Activated naive CD8-positive, alpha-beta T cell treated with anti-CD3 and anti-CD28 coated beads, Interleukin-2, amount 50 U/mL, for 24 hours (primary cell): ENCODE measurements around the gene SPI1.
"Not testable (repeated sequence)": the region's sequence is repeated elsewhere in the genome, so short reads cannot be mapped to it uniquely, and the experiment has no call there.

Source experiments
- ATAC-seq: fragments of 150-1000 bp; cut with Tn5 transposase; one replicate; pipeline ENCODE4 v1.10.0; 2021
- DNase-seq: peaks from one replicate; pipeline ENCODE4 v3.0.0; 2021
- H3K27ac Mint-ChIP-seq: one replicate; pipeline ENCODE4 v1.8.0; 2021; ENCODE audit warnings: mild to moderate bottlenecking, mixed read lengths
- H3K27me3 Mint-ChIP-seq: one replicate; pipeline ENCODE4 v1.8.0; 2021; ENCODE audit warnings: mixed read lengths
- H3K36me3 Mint-ChIP-seq: one replicate; pipeline ENCODE4 v1.8.0; 2021; ENCODE audit warnings: low read depth, mixed read lengths
- H3K4me1 Mint-ChIP-seq: one replicate; pipeline ENCODE4 v1.8.0; 2021; ENCODE audit warnings: mixed read lengths
- H3K4me3 Mint-ChIP-seq: one replicate; pipeline ENCODE4 v1.8.0; 2021; ENCODE audit warnings: mild to moderate bottlenecking, moderate library complexity, mixed read lengths
- H3K9me3 Mint-ChIP-seq: one replicate; pipeline ENCODE4 v1.8.0; 2021; ENCODE audit warnings: mixed read lengths

The SPI1 gene

DNA sequence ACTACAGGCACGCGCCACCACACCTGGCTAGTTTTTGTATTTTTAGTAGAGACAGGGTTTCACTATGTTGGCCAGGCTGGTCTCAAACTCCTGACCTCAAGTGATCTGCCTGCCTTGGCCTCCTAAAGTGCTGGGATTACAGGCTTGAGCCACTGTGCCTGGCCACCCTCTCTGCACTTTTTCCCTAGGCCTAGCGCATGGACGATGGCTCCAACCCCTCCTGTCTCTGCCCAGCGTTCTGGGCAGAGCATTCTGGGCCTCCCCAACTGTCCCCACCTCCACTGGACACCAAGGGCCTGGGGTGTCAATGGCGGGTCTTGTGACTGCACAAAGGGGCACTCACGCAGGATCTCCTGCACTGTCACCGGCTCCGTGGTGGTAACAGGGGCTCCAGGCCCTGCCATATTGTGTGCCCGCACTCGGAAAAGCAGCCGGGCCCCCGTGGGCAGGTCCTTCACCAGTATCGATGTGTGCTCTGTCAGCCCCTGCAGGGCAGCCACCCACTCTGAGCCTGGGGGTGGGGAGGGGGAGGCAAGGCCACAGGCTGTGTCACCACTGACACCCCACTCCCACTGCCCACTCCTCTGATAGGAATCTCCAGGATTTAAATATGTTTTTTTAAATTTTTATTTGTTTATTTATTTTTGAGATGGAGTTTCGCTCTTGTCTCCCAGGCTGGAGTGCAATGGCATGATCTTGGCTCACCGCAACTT is 43.5 kb downstream of the SPI1 start:
- H3K36me3 Mint-ChIP-seq, H3K4me3 Mint-ChIP-seq, H3K4me1 Mint-ChIP-seq, ATAC-seq, H3K27me3 Mint-ChIP-seq, H3K27ac Mint-ChIP-seq, H3K9me3 Mint-ChIP-seq, DNase-seq: not testable (repeated sequence)

DNA sequence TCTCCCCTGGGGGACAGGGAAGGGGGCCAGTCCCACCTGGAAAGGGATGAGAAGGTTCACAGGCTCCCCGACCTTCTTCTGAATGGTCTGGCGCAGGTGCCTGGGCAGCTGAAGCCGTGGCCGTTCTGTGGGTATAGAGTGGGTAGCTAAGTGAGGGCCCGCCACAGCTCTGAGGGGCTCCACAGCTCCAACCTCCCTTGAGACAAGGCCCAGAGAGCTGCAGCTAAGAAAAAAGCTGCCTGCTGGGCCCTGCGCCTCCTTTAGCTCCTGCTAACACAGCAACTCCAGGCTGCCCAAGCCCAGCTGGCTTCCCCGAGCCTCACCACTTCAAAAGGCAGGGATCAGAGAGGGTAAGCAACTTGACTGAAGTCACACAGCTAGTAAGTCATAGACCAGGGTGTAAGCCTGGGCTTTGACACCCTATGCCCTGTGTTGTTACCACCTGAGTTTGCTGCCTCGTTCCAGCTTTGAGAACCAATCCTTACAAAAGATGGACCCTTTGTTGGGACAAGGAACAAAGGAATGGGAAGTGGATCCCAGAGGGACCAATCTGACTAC is 44.4 kb downstream of the SPI1 start:
- no peak overlapping the region for H3K27ac Mint-ChIP-seq
- no peak overlapping the region for H3K4me3 Mint-ChIP-seq
- H3K27me3 Mint-ChIP-seq: no peaks in the 10 kb centered on the region
- no peaks in the 10 kb centered on the region for H3K4me1 Mint-ChIP-seq
- no peak for ATAC-seq
- H3K36me3 Mint-ChIP-seq: no peaks in the 10 kb centered on the region
- DNase-seq: no peak
- no peaks in the 10 kb centered on the region for H3K9me3 Mint-ChIP-seq

DNA sequence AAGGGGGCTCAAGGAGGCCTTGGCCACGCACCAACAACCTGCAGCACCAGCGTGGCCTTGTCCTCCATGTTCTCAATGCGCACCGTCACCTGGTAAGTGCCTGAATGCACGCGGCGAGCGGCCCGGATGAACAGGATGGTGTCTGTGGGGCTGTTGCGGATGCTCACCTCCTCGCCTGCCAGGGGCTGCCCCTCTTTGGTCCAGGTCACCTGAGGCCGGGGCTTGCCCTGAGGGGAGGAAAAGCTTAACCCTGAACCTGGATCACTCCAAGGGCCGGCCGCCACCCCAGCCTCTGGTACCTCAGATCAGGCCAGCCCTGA is 44.9 kb downstream of the SPI1 start:
- Mint-ChIP-seq H3K9me3 (no peaks in the 10 kb centered on the region), H3K4me1 (no peaks in the 10 kb centered on the region), H3K4me3 (no peak overlapping the region), H3K27me3 (no peaks in the 10 kb centered on the region), H3K27ac (no peak overlapping the region), H3K36me3 (no peaks in the 10 kb centered on the region)
- DNase-seq: no peak
- no peak for ATAC-seq

DNA sequence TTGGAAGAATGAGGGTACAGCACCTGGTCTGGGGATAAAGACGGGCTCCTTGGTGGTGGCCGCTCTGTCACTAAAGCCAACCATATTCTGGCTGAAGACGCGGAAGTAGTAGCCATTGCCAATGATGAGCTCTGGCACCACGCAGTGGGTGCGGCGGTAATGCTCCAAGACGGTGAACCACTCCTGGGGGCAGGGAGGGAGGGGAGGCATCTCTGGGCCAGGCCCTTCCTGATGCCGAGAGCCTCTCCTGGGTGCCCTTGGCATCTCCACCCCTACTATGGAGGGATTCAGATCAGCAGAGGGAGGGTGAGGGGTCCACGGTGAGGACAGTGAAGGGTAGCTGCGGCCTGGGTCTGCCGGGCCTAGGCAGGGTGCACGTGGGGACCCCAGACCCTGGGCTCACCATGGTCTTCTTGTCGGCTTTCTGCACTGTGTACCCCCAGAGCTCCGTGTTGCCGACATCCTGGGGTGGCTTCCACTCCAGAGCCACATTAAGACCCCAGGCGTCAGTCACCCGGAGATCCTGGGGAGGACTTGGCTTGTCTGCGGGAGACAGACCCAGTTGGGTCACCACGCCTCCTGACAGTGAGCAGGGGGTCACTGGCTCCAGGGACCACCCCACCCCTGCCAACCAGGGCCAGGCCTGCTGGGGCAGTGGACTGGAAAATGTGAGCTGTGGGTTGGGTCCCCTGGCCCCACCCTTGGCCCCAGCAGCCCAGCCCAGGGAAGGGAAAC is 45.4 kb downstream of the SPI1 start:
- no peaks in the 10 kb centered on the region for H3K27me3 Mint-ChIP-seq
- no peak overlapping the region for H3K4me3 Mint-ChIP-seq
- H3K27ac Mint-ChIP-seq: no peak overlapping the region
- H3K36me3 Mint-ChIP-seq: peaks cover under 1% of the 10 kb centered on the region
- DNase-seq (no peak), ATAC-seq (no peak)
- no peaks in the 10 kb centered on the region for H3K9me3 Mint-ChIP-seq
- H3K4me1 Mint-ChIP-seq: no peaks in the 10 kb centered on the region

DNA sequence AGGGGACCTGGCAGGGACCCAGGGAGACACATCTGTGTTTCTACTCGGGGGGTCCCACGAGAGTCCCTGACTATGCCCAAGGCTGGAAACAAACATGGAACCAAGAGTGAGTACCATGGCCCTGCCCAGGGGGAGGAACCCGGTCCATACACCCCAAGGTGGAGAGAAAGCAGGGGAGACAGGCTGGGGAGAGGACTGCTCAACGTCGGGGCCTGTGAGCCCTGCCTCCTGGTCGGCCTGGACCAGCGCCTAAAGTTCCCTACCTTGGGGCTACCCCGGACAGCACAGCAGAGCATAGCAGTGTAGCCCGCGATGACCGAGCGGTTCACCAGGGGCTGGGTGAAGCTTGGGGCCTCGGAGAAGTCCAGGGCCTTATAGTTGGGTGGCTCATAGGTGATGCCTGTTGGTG is 46.0 kb downstream of the SPI1 start:
- Mint-ChIP-seq H3K27ac (no peak overlapping the region), H3K36me3 (peaks cover 2% of the 10 kb centered on the region), H3K9me3 (no peaks in the 10 kb centered on the region), H3K4me1 (no peaks in the 10 kb centered on the region), H3K27me3 (no peaks in the 10 kb centered on the region), H3K4me3 (no peak overlapping the region)
- DNase-seq (no peak), ATAC-seq (no peak)

DNA sequence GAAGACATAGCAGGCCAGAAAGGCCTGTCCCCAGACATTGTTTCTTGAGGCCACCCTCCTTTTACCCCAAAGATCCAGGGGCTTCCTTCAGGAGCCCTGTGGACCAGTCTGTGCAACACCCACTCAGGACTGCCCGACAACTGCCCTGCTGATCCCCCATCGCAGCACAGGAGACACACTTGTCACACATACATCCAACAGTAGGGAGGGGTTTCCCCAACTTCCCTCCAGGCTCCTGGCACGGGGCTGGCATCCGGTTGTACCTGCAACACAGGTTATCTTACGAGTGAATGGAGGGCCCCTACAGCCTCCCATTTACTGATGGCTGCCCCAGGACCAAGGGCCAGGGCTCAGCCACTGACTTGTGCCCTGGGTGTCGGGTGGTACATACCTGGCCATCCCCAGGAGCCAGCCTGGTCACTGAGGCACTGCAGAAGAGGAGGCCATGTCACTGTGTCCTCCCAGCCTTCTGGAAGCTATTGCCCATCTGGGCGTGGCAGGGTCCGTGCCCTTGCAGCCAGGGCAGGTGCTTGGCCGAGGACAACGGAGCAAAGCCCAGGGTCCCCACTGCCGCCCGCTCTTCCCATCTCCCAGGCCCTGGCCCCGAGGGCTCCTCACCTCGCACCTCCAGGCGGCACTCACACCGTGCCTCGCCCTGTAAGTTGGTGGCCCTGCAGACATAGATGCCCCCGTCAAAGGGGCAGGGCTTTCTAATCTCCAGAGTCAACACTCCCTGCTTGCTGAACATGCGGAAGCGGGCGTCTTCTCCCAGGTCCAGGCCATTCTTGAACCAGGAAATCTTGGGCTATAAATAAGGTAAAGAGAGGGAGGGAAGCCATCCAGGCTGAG is 46.7 kb downstream of the SPI1 start:
- Mint-ChIP-seq H3K27me3 (no peaks in the 10 kb centered on the region), H3K4me1 (no peaks in the 10 kb centered on the region), H3K4me3 (no peak overlapping the region), H3K27ac (no peak overlapping the region), H3K9me3 (no peaks in the 10 kb centered on the region), H3K36me3 (peaks cover 4% of the 10 kb centered on the region)
- ATAC-seq (no peak), DNase-seq (no peak)

DNA sequence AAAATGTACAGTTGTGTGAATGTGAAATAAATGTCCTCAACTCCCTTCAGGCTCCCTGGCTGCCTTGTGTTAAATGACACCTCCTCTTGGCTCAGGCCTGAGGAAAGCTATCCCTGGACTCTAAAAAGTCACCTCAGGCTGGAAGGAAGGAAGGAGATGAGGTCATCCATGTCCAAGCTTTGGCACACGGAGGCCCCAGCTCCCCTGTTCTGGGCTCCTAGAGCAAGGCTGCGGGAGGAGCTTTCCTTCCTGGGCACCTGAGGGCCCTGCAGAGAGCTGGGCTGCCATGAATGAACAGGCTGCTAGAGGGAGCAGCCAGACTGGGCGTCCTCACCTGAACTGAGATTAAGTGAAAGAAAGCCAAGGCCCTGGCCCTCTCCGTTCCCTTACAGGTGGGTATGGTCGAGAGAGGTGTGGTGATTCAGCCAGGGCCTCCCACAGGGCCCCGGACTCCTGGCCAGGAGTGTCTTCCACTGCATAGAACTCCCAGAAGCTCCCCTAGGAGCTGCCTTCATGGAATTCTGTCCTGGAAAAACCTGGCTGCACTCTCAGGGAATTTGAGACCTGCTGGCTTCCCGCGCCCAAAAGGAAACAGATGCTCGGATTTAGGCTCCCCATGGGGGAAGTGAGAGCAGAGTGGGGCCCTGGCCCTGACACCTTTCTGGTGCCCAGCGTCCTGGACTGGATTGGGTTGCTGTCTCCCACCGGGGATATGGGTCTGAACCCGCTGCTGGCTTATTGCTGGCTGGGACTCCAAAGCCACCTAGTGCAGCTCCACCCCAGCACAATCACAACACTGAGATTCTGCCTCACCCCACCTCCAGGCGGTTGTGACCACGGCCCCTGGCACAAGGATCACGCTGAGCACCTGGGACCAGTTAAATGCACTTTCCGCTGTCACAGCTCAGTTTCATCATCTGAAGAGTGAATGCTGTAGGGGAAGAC is 48.1 kb downstream of the SPI1 start:
- Mint-ChIP-seq H3K27ac (no peak overlapping the region), H3K4me1 (no peaks in the 10 kb centered on the region), H3K27me3 (no peaks in the 10 kb centered on the region), H3K9me3 (no peaks in the 10 kb centered on the region), H3K36me3 (peaks cover 8% of the 10 kb centered on the region), H3K4me3 (no peak overlapping the region)
- ATAC-seq (no peak), DNase-seq (no peak)

DNA sequence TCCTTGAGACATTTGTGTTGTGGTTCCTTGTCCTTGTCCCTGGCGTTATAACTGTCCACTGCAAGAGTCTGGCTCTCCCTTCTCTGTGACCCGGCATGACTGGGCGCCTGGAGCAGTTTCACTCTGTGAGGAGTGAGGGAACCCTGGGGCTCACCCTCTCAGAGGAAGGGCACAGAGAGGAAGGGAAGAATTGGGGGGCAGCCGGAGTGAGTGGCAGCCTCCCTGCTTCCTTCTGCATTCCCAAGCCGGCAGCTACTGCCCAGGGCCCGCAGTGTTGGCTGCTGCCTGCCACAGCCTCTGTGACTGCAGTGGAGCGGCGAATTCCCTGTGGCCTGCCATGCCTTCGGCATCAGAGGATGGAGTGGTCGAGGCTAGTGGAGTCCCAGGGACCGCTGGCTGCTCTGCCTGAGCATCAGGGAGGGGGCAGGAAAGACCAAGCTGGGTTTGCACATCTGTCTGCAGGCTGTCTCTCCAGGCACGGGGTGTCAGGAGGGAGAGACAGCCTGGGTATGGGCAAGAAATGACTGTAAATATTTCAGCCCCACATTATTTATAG is 48.8 kb downstream of the SPI1 start:
- peaks cover 13% of the 10 kb centered on the region for H3K36me3 Mint-ChIP-seq
- no peak for DNase-seq
- ATAC-seq: no peak
- H3K27ac Mint-ChIP-seq: no peak overlapping the region
- no peaks in the 10 kb centered on the region for H3K4me1 Mint-ChIP-seq
- no peaks in the 10 kb centered on the region for H3K9me3 Mint-ChIP-seq
- H3K27me3 Mint-ChIP-seq: no peaks in the 10 kb centered on the region
- no peak overlapping the region for H3K4me3 Mint-ChIP-seq

DNA sequence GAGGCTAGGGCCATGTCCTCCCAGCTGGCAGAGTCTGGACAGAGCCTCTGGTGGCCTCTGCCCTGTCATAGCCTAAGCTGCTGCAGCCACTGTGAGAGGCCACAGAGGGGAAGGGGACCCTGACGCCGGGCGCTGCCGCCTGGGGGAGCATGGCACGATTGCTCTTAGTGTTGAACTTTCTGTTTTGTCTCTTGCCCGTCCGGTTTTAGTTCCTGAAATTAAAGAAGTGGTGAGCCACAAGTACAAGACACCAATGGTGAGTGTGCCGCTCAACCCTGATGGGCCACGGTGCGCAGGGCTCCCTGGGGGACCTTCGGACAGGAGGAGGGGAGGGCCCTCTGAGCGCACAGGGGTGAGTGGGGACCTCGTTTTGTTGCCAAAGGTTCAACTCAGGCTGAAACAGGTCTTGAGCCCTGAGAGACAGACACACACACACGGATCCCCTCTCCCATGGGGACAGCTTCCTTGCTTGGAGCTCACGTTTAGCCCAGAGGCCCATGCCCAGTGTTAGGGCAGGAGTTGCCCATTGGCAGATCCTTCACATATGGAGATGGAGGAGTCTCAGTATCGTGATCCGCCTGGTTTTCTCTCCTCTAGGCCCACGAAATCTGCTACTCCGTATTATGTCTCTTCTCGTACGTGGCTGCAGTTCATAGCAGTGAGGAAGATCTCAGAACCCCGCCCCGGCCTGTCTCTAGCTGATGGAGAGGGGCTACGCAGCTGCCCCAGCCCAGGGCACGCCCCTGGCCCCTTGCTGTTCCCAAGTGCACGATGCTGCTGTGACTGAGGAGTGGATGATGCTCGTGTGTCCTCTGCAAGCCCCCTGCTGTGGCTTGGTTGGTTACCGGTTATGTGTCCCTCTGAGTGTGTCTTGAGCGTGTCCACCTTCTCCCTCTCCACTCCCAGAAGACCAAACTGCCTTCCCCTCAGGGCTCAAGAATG is 49.6 kb downstream of the SPI1 start:
- H3K36me3 Mint-ChIP-seq: peaks cover 13% of the 10 kb centered on the region
- no peak overlapping the region for H3K4me3 Mint-ChIP-seq
- ATAC-seq (no peak), DNase-seq (no peak)
- no peaks in the 10 kb centered on the region for H3K4me1 Mint-ChIP-seq
- no peaks in the 10 kb centered on the region for H3K27me3 Mint-ChIP-seq
- H3K9me3 Mint-ChIP-seq: no peaks in the 10 kb centered on the region
- H3K27ac Mint-ChIP-seq: peak overlapping the region; percentile 42

DNA sequence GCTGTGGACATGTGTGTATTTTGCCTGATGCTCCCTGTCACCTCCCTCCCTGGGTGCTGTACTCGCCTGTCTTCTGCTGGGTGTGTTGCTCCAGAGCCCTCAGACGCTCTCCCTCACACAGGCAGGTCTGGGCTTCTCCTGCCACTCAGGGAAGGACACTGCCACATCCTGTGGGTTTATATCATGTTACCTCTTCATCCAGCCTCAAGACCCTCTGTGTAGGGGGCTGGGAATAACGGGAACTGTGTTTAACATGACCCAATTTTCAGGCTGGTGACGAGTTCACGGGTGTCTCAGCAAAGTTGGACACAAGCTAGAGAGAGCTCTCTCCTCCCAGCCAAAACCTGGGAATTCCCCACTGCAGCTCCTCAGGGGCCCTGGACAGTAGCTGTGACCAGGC is 50.4 kb downstream of the SPI1 start:
- ATAC-seq (no peak), DNase-seq (no peak)
- no peaks in the 10 kb centered on the region for H3K27me3 Mint-ChIP-seq
- H3K9me3 Mint-ChIP-seq: no peaks in the 10 kb centered on the region
- no peak overlapping the region for H3K27ac Mint-ChIP-seq
- H3K4me3 Mint-ChIP-seq: no peak overlapping the region
- peaks cover 13% of the 10 kb centered on the region for H3K36me3 Mint-ChIP-seq
- H3K4me1 Mint-ChIP-seq: no peaks in the 10 kb centered on the region

DNA sequence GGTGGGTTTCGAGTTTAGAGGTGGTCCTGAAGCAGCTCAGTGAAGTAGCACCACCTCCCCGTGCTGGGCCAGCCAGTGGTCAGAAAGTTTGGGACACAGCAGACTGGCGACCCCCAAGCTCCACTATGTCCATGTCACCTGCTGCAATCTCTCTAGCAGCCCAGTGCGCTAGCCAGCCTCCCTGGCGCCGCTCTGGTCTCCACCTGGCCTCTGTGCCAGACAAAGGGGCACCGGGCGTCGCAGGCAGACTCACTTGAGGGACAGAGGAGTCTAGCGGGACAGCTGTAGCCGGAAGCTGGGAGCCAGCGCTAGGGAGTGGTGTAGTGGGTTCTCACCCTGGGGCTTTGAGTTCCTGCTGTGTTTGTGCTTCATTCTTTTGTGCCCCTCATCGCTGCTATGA is 51.3 kb downstream of the SPI1 start:
- Mint-ChIP-seq H3K27me3 (no peaks in the 10 kb centered on the region), H3K4me3 (no peak overlapping the region), H3K9me3 (no peaks in the 10 kb centered on the region), H3K36me3 (peaks cover 14% of the 10 kb centered on the region), H3K27ac (no peak overlapping the region), H3K4me1 (no peaks in the 10 kb centered on the region)
- DNase-seq: no peak
- ATAC-seq: no peak

DNA sequence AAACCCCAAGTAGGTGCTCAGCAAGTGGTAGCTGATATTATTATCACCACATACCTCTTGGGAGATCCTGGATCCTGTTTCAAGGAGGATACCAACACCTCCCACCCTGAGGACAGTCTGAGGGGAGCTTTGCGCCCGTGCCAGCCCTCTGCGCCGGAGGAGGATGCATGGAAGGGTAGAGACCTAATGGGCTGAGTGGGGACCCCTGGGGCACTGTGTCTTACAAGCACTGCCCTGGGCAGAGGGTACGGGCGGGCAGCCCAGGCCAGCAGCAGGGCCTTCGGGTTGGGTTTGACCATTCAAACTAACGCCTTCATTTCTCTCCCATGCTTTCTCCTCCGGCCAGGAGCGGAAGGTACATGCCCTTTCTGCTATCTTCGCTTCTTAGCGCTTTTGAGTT is 52.1 kb downstream of the SPI1 start:
- Mint-ChIP-seq H3K4me1 (no peaks in the 10 kb centered on the region), H3K27me3 (no peaks in the 10 kb centered on the region), H3K9me3 (no peaks in the 10 kb centered on the region), H3K4me3 (no peak overlapping the region), H3K36me3 (peaks cover 20% of the 10 kb centered on the region), H3K27ac (no peak overlapping the region)
- ATAC-seq: no peak
- DNase-seq: no peak
